Mammary epithelial cell (primary cell): ENCODE results near the gene TMEM229A.

ENCODE experiments used
- CTCF ChIP-seq, 2 donors: IDR thresholded peaks in 1 of 2; conservative IDR thresholded peaks in 1 of 2; 2 replicates each; pipeline ENCODE4 v1.5.1; 2011 to 2012; ENCODE audit warnings: inconsistent platforms in 2 of 2, low read length in 2 of 2, mild to moderate bottlenecking in 2 of 2, control low read depth in 1 of 2, low read depth in 1 of 2; ENCODE audit not compliant: insufficient read depth in 1 of 2; ENCODE audit errors: extremely low read depth in 1 of 2
- EZH2 ChIP-seq: IDR thresholded peaks from 2 replicates; pipeline ENCODE4 v1.6.1; 2012; ENCODE audit warnings: low read length, inconsistent platforms, borderline replicate concordance

GRCh38 chr7:124059375-124059774 is 26.5 kb upstream of the TMEM229A start:
- TF ChIP-seq EZH2 (no peak), CTCF (conservative IDR thresholded peaks at IDR 0.05 in 1 of 2, IDR thresholded peaks at IDR 0.05 in 1 of 2; ENCODE audit: extremely low read depth in 1 of 2, insufficient read depth in 1 of 2, low read depth in 1 of 2, low read length in 2 of 2) (no peak)
